GM20000 (cell line): Measurements from ENCODE around the gene RAB31.
"Not testable (repeated sequence)": the region's sequence is repeated elsewhere in the genome, so short reads cannot be mapped to it uniquely, and the experiment has no call there.

Experiments used
- DNase-seq: peaks from one replicate; pipeline ENCODE4 v3.0.0; 2012; ENCODE audit warnings: low spot score
- CTCF ChIP-seq: IDR thresholded peaks from 2 replicates; pipeline ENCODE4 v1.5.1; 2012; ENCODE audit warnings: mild to moderate bottlenecking, control low read depth; ENCODE audit errors: extremely low read depth, missing control alignments

Gene RAB31

GRCh38 chr18:9764011-9764481 lies 55.9 kb downstream of the RAB31 start:
- DNase-seq = no peak
- no peak for TF ChIP-seq CTCF

- TF ChIP-seq CTCF = no peak
- no peak for DNase-seq
Observed at GRCh38 chr18:9765501-9765900, 57.4 kb downstream of the RAB31 start.

- TF ChIP-seq CTCF = no peak
- no peak for DNase-seq
Observed at GRCh38 chr18:9766076-9766481, 58.0 kb downstream of the RAB31 start.

GRCh38 chr18:9766740-9767139 lies 58.6 kb downstream of the RAB31 start:
- no peak for TF ChIP-seq CTCF
- no peak for DNase-seq

- DNase-seq = not testable (repeated sequence)
Observed at GRCh38 chr18:9768071-9768691, 60.1 kb downstream of the RAB31 start.

- not testable (repeated sequence) for DNase-seq
Observed at GRCh38 chr18:9770111-9770510, 62.0 kb downstream of the RAB31 start.

GRCh38 chr18:9771261-9771976 lies 63.3 kb downstream of the RAB31 start:
- peak; percentile 64 for DNase-seq

More at GRCh38 chr18:9771261-9771976, 63.3 kb downstream of the RAB31 start:
- peak; percentile 89 for TF ChIP-seq CTCF
